Prostate gland (tissue), 2 donors: Measurements from ENCODE around the gene HIGD2A. TPM values are rescaled to one million over a fixed set of nuclear protein-coding genes. Genes with fewer than 3 reads are reported as not detected.

Experiments
- DNase-seq: peaks from one replicate; pipeline ENCODE4 v3.0.0-alpha.2; 2019; ENCODE audit warnings: low spot score
- H3K27ac ChIP-seq, 2 donors: fragments of 200-600 bp; sonication (generic); 2 replicates each; pipeline ENCODE4 v1.5.1; 2017 to 2019
- H3K27me3 ChIP-seq: fragments of 200-600 bp; sonication (generic); replicated peaks from 2 replicates; pipeline ENCODE4 v1.5.1; 2019; ENCODE audit not compliant: insufficient read depth
- H3K36me3 ChIP-seq, 2 donors: fragments of 200-600 bp; sonication (generic); 1 replicate in 1 of 2; 2 replicates in 1 of 2; pipeline versions ENCODE4 v1.5.1 to v1.8.1; 2017 to 2019
- H3K4me1 ChIP-seq: fragments of 200-600 bp; sonication (generic); replicated peaks from 2 replicates; pipeline ENCODE4 v1.5.1; 2019
- H3K4me3 ChIP-seq, 2 donors: fragments of 200-600 bp; sonication (generic); 2 replicates each; pipeline ENCODE4 v1.5.1; 2017 to 2019
- H3K9me3 ChIP-seq: fragments of 200-600 bp; sonication (generic); 2 replicates; pipeline ENCODE4 v1.5.1; 2017
- POLR2A ChIP-seq: fragments of 450-650 bp; IDR thresholded peaks from one replicate; pipeline ENCODE4 v1.6.1; 2016; ENCODE audit warnings: antibody characterized with exemption, mild to moderate bottlenecking
- POLR2AphosphoS5 ChIP-seq: sonication (generic); formaldehyde crosslinking; IDR thresholded peaks from one replicate; pipeline ENCODE4 v1.6.1; 2017; ENCODE audit warnings: antibody characterized with exemption
- WGBS: methylation state at CpG from one replicate; pipeline ENCODE4 v1.1.5; 2018; 5-methylcytosine and 5-hydroxymethylcytosine counted together
- intact Hi-C: fragments of 100-400 bp; cut with DNase I; formaldehyde crosslinking; loops from one replicate; pipeline ENCODE4 v1.14.2; 2022
- total RNA-seq, 2 donors: library from RNA; depleted of rRNA; stranded (reverse); fragments of >200 nt; gene quantifications; one replicate each; pipeline ENCODE4 v1.1.0, GENCODE V29; 2016
- TF ChIP-seq, protein P1 (sequence below), 4 experiments: fragments of 200-600 bp in 2 of 4; fragments of 450-650 bp in 2 of 4; sonication (generic) in 2 of 4; IDR thresholded peaks; 1 replicate in 3 of 4; 2 replicates in 1 of 4; pipeline ENCODE4 v1.5.1; 2016 to 2019; ENCODE audit warnings: antibody characterized with exemption in 4 of 4, mild to moderate bottlenecking in 2 of 4, moderate library complexity in 2 of 4

The HIGD2A gene
- total RNA-seq, 2 donors from 2014 or later: 172 to 203 TPM

DNA sequence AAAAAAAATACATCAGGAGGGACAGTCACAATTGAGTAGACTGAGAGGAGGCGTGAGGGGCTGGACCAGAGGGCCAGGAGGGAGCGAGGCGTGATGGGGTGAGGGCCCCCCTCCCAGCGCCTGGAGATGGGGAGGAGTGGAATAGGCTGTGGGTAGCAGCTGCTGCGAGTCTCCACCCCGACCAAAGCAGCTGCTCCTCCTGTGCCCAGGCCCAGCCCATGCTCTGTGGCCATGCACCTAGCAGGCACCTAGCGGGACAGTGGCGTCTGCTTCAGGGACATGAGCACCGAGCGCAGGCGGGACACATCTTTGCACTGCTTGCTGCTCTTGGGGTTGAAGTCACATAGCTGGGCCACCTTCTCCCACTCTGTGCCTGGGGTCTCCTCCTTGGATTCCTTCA lies 4.0 kb downstream of the HIGD2A start:
- H3K36me3 ChIP-seq: no peaks in the 10 kb centered on the region

DNA sequence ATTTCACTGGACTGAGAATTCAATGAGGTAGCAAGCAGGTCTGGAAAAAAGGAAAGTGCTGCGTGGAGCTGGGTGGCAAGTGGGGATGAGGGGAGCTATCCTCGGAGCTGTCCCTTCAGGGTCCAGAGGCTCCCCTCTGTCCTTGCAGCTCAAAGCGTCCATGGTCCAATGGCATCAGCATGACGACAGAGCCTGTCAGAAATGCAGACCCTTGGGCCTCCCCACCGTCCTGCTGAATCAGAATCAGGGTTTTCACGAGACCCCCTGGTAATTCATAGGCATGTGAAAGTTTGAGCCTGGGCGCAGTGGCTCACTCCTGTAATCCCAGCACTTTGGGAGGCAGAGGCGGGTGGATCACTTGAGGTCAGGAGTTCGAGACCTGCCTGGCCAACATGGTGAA lies 5.5 kb downstream of the HIGD2A start:
- Histone ChIP-seq H3K4me3 (no peak overlapping the region), H3K36me3 (no peaks in the 10 kb centered on the region), H3K9me3 (no peaks in the 10 kb centered on the region), H3K4me1 (no peaks in the 10 kb centered on the region), H3K27me3 (no peaks in the 10 kb centered on the region), H3K27ac (no peak overlapping the region)
- intact Hi-C loops: no loop called here
- no peak for TF ChIP-seq POLR2A
- WGBS: 91% methylated on average over 9 of the region's 9 CpGs
- DNase-seq: no peak

More for the DNA sequence above, 4.0 kb downstream of the HIGD2A start:
- Histone ChIP-seq H3K9me3 (no peaks in the 10 kb centered on the region), H3K27ac (no peak overlapping the region), H3K4me1 (no peaks in the 10 kb centered on the region), H3K4me3 (no peak overlapping the region), H3K27me3 (no peaks in the 10 kb centered on the region)
- 88% methylated on average over 11 of the region's 11 CpGs for WGBS
- intact Hi-C loops: no loop called here
- TF ChIP-seq, protein P1, sequence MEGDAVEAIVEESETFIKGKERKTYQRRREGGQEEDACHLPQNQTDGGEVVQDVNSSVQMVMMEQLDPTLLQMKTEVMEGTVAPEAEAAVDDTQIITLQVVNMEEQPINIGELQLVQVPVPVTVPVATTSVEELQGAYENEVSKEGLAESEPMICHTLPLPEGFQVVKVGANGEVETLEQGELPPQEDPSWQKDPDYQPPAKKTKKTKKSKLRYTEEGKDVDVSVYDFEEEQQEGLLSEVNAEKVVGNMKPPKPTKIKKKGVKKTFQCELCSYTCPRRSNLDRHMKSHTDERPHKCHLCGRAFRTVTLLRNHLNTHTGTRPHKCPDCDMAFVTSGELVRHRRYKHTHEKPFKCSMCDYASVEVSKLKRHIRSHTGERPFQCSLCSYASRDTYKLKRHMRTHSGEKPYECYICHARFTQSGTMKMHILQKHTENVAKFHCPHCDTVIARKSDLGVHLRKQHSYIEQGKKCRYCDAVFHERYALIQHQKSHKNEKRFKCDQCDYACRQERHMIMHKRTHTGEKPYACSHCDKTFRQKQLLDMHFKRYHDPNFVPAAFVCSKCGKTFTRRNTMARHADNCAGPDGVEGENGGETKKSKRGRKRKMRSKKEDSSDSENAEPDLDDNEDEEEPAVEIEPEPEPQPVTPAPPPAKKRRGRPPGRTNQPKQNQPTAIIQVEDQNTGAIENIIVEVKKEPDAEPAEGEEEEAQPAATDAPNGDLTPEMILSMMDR (IDR thresholded peaks at IDR 0.05): no peak
- TF ChIP-seq POLR2A (no peak), POLR2AphosphoS5 (no peak)
- no peak for DNase-seq

DNA sequence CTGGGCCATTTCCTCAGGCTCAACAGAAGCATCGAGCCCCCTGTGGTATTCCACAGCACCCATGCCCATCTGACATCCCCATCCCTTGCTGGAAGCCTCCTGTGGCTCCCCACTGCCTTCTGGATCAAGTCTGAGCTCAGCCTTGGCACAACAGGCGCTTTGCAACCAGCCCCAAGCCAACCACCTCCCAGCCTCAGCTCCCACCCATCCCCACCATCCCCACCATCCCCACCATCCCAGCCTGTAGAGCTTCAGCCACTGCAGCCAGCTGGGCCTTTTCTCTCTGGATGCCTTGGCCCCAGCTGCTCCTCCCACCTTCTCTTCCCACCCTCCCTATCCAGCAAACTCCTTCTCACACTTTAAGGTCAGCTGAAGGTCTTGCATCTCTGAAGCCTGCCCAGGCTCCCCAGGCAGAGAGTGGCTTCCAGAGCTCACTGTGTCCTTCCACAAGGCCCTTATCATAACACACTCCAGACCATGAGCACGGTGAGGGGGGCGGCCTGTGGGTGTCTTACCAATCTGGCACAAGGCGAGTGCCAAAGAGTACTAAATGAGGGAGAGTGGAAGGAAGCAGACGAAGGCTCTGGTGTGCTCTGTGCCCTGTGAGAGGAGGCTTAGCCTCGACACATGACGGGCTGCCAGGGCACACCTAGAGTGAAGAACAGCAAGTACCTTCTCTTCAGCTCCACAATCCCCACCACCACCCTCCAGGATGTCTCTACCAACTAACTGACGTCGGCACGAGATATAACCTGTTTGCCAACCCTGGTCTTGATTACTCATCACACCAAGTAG lies 6.5 kb downstream of the HIGD2A start:
- no peaks in the 10 kb centered on the region for H3K27me3 ChIP-seq
- H3K36me3 ChIP-seq: no peaks in the 10 kb centered on the region
- 80% methylated on average over 11 of the region's 11 CpGs for WGBS
- TF ChIP-seq, protein P1 (IDR thresholded peaks at IDR 0.05): no peak
- TF ChIP-seq POLR2A (no peak), POLR2AphosphoS5 (no peak)
- intact Hi-C loops: no loop called here
- DNase-seq: no peak
- no peak overlapping the region for H3K27ac ChIP-seq
- H3K4me3 ChIP-seq: no peak overlapping the region
- H3K9me3 ChIP-seq: no peaks in the 10 kb centered on the region
- H3K4me1 ChIP-seq: no peaks in the 10 kb centered on the region

DNA sequence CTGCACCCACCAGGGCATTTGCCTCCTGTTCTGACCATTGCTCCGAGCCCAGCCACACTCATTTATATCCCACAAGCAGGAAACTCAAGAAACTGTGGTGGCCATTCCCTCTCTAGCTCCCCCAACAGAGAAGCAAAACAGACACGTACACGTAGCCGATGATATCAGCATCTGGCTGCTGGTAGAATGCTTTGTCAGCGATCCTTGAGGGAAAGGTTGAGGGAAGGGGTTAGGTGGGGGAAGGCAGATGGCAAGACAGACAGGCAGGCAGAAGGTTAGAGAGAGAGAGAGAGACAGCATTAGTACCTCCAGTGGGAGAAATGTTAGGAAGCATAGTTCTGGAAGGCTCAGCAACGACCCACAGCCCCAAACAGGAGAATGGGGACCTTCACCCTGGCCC lies 7.8 kb downstream of the HIGD2A start:
- Histone ChIP-seq H3K4me3 (no peak overlapping the region), H3K36me3 (no peaks in the 10 kb centered on the region), H3K9me3 (no peaks in the 10 kb centered on the region), H3K27me3 (no peaks in the 10 kb centered on the region), H3K27ac (no peak overlapping the region), H3K4me1 (no peaks in the 10 kb centered on the region)
- intact Hi-C loops: no loop called here
- no peak for DNase-seq
- 65% methylated on average over 6 of the region's 6 CpGs for WGBS
- no peak for TF ChIP-seq POLR2A

DNA sequence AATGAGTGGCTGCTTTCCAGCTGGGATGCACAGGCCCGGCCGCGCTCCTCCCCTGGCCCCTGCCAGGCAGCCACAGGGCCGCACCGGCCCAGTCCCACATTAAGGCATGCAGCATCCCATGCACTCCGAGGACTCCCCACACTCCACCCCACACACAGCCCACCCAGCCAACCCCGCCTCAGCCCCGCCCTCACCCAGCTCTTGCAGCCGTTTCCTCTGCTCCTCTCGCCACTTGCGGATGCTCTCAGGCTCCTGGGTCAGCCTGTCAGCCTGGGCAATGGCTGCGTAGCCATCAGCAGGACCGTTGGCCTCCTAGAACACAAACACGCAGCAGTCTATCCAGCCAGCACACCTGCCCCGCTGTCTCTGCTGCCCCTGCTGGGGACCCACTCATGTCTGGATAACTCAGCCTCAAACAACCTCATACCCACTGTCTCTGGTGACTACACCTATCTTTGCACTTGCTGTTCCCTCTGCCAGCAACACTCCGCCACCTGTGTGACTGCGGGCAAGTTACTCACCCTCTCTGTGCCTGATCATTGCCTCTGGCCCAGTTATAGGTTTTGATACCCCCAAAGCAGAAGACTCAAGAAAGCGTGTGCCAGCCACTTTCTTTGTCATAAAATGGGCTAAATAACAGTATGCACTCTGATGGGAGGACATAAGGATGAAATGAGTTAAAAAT lies 9.3 kb downstream of the HIGD2A start:
- Histone ChIP-seq H3K9me3 (no peaks in the 10 kb centered on the region), H3K36me3 (no peaks in the 10 kb centered on the region), H3K27me3 (no peaks in the 10 kb centered on the region), H3K4me3 (no peak overlapping the region), H3K4me1 (no peaks in the 10 kb centered on the region), H3K27ac (no peak overlapping the region)
- 92% methylated on average over 18 of the region's 18 CpGs for WGBS
- intact Hi-C loops: no loop called here
- TF ChIP-seq POLR2A (no peak), POLR2AphosphoS5 (no peak)
- TF ChIP-seq, protein P1 (IDR thresholded peaks at IDR 0.05): no peak
- no peak for DNase-seq
